Muscle of back (tissue), 11 donors: ENCODE results near the gene OTULINL. TPM values are rescaled to one million over a fixed set of nuclear protein-coding genes. Genes with fewer than 3 reads are reported as not detected.

Experiments used
- DNase-seq, 3 donors: peaks; one replicate each; pipeline versions ENCODE4 v3.0.0 to v3.0.0-alpha.2; 2013
- polyA plus RNA-seq, 10 donors: library from polyadenylated mRNA; unstranded; fragments of 120-200 nt; gene quantifications; one replicate each; pipeline ENCODE4 v1.2.1, GENCODE V29; 2013; ENCODE audit not compliant: insufficient read length in 10 of 10

Gene OTULINL
- polyA plus RNA-seq, 10 donors = 4.0 to 7.3 (median 6.3) TPM

- peak in 2 of 3 donors; percentile 34 to 56 for DNase-seq
Measured at GRCh38 chr5:14574891-14575508, 6.6 kb upstream of the OTULINL start.

DNA sequence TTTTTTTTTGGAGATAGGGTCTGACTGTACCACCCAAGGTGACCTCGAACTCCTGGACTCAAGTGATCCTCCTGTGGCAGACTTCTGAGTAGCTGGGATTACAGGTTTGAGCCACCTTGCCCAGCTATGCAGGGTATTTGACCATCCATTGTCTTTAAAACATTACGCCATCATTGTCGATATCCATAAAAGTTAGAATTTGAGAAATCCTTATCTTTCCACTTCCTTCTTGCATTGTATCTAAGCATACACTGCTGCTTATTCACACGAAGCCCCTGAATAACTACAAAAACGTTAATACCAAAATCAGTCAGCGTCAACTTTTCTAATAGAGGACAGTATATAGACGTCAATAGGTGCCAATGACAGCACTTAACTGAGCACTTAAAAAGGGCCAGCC is 5.4 kb upstream of the OTULINL start:
- no peak for DNase-seq

GRCh38 chr5:14577079-14577725 is 4.4 kb upstream of the OTULINL start:
- DNase-seq = no peak

- DNase-seq = no peak
Measured at GRCh38 chr5:14577971-14578370, 3.6 kb upstream of the OTULINL start.

GRCh38 chr5:14579246-14579645 is 2.3 kb upstream of the OTULINL start:
- DNase-seq = no peak

GRCh38 chr5:14579731-14580397 is 1.7 kb upstream of the OTULINL start:
- DNase-seq = no peak

DNA sequence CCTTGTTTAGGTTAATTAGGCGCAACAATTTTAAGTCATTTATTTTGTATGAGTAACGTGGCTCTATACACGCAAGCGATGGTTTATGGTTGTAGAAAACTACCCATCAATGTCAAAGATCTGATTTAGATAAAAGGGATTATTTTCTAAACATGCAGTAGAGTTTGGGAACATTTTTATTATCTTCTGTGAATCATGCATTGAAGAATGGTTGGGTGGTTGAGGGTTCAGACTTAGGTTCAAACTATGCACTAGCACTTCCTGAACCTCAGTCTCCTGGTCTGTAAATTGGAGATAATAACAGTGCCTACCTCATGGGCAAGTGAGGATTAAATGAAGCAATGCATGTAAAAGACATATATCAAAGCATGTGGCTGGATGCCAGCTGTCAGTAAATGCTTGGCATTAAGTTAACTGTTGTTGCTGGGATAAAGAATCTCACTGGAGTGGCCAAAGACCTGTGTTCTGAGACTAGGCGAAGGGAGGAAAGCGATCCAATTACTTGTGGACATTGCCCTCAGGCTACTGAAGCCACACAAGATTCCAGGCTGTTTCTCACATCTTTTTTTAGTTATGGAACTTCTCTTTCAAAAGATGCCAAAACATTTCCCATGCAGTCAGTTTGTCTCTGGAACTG is 1.1 kb upstream of the OTULINL start:
- DNase-seq = peak in 1 of 3 donors; percentile 14

GRCh38 chr5:14581891-14582796 is 552 bp downstream of the OTULINL start:
- DNase-seq = peak in 2 of 3 donors; percentile 38 to 73

DNA sequence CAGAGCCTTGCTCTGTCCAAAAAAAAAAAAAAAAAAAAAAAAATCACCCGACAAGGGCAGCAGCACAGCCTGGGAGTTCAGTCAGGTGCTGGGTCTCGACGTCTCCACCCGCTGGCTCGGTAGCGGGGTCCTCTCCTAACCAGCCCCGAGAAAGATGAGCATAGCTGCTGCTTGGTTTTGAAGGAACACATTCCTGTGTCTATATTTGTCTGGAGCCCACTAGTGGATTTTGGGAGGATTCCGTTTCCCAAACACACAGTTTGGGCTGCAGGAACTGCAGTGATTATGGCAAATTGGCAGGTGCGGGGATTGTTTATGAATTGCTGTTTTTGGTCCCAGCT is 1.2 kb downstream of the OTULINL start:
- DNase-seq = peak in 2 of 3 donors; percentile 28 to 66

- no peak for DNase-seq
Measured at GRCh38 chr5:14584848-14585247, 3.3 kb downstream of the OTULINL start.

GRCh38 chr5:14587150-14587549 is 5.6 kb downstream of the OTULINL start:
- no peak for DNase-seq

GRCh38 chr5:14588145-14588544 is 6.6 kb downstream of the OTULINL start:
- peak in 1 of 3 donors; percentile 17 for DNase-seq

DNA sequence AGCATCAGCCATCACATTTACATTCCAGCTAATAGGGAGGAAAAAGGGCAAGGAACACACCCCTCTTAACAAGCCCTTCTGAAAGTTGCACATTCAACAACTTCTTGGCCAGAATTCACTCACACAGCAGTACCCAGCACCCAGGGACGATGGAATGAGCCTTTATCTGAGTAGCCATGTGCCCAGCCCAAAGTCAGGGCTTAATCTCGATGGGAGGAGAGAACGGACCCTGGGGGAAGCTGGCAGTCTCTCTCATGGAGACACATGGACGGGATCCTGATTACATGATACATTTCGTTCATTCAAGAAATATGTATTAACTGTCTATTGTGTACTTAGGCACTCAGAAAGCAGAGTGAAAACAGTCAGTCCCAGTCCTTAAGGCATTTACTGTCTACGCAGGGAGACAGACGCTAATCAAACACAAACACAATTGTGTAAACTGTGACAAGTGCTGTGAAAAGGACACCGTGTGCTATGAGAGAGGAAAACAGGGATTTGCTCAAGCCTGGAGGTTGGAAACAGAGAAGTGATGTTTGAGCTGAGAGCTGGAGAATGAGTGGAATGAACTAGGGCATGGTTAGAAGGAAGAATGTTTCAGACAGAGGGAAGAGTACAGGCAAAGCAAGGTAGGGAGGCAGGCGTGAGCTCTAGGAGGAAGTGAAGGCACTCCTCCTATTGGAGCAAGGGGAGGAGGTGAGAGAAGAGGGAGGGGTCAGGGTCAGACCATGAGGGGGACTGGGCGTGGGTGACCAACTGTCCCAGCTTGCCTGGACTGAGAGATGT is 7.4 kb downstream of the OTULINL start:
- DNase-seq = no peak

DNA sequence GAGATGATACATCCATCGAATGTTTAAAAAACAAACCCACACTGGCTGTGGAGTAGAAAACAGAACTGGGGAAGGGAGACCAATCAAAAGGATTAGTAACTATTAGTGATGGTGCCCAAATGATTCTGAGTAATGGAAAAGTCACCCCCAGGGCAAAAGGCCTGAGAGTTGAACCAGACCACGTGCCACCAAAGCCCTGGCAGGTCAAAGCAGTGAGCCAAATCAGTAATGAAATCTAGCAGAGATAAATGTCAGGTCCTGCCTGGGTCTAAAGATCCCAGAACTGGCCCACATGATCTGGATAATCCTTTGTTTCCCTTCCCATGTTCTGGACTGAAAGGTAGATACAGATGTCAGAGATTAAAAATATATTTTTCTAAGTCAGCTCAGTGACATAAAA is 9.4 kb downstream of the OTULINL start:
- no peak for DNase-seq

GRCh38 chr5:14591548-14591947 is 10.0 kb downstream of the OTULINL start:
- DNase-seq = no peak

DNA sequence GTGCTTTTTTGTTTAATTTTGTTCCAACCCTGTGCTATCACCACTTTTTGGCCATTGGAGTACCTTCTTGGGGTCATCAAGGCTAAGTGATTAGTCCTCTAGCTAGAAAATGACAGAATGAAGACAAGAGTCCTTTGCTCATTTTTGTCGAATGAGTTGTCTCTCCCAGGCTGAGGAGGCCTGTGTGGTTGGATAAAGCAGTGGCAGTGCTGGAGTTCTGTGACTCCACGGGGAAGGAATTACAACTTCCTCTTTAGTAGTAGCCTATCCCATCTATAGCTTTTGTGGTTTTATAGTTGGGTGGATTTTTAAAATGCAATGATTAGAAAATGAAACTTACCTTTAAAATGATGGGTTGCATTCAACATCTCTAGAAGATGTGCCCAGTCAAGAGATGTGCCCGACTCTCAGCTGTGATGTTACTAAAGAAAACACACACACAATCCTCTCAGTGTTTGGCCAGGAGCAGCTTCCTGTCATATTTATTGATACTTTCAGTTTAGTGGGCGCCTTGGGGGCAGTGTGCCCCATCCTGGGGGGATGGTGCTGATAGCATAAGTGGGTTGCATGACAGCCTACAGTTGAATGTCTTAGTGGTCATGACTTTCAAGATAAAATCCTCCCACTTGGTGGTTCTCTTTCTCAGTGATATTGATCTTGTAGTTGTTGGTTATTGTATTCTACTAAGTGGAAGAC is 11.9 kb downstream of the OTULINL start:
- no peak for DNase-seq

GRCh38 chr5:14594378-14595074 is 12.9 kb downstream of the OTULINL start:
- no peak for DNase-seq

DNA sequence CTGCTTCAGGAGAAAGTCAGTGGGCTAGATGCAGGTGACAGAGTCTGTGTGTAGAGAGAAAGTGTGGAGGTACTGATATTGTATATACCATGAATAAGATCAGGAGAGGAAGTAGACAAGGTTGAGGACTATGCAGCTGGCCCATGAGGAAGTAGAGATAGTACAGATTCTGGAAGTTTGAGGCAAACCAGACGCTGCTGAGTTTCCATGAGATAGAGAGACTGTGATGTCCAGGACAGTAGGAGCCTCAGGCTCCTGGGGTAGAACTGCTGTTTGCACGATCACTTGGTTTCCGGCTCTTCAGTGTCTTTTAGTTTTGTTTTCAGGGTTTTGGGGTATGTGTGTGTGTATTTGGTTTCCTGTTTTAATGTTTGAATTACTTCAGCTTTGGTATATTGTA is 13.6 kb downstream of the OTULINL start:
- peak in 1 of 3 donors; percentile 31 for DNase-seq

DNA sequence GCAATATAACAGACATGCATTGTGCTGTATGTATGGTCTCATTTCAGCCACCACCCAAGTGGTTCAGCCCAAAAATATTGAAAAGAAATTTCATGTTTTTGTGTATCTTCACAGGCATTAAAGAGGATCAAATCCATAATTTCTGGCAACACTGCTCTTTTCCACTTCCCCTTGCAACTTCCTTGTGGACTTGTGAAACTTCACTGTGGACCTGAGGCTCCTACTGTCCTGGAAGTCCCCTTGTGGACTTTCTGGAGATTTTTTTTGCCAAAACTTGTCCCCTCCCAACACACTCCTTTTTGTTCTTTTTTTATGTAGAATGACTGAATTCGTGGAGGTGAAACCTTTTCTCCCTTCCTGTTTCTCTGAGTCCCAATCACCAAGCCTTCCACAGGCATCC is 14.3 kb downstream of the OTULINL start:
- no peak for DNase-seq

GRCh38 chr5:14597080-14597479 is 15.5 kb downstream of the OTULINL start:
- DNase-seq = no peak
